Measurements from ENCODE around the gene TTLL11.

The TTLL11 gene

GRCh38 chr9:121997791-121998190 lies 95.3 kb downstream of the TTLL11 start:
- H3K14ac ChIP-seq (ENCODE audit: low read length): no peak overlapping the region
- H2BK5ac ChIP-seq (ENCODE audit: low read length): no peak overlapping the region
- no peak overlapping the region for H3K4me2 ChIP-seq (ENCODE audit: insufficient read depth, low read length, poor library complexity, severe bottlenecking)
- no CpG with 5 or more reads among the region's 7 CpGs for WGBS, 2 donors (ENCODE audit: extremely low coverage in 2 of 2, insufficient read length in 2 of 2, insufficient replicate concordance in 1 of 2)
- peaks cover 0 to 3% (median 2%) of the 10 kb centered on the region in 3 experiments for H3K27me3 ChIP-seq (ENCODE audit: control insufficient read depth in 3 of 3, insufficient read depth in 3 of 3, low read depth in 1 of 3, low read length in 3 of 3)
- H3K9ac ChIP-seq (ENCODE audit: low read depth, low read length, poor library complexity): no peak overlapping the region
- H3K27ac ChIP-seq (replicated peaks; ENCODE audit: low read length): no peak overlapping the region
- H3K4ac ChIP-seq (ENCODE audit: low read length): no peak overlapping the region
- no peak overlapping the region for H3K23ac ChIP-seq (ENCODE audit: low read depth, low read length, poor library complexity)
- H3K9me3 ChIP-seq (replicated peaks in 1 of 2; ENCODE audit: control insufficient read depth in 2 of 2, insufficient read depth in 1 of 2, low read depth in 1 of 2, low read length in 2 of 2): no peaks in the 10 kb centered on the region
- no peak for DNase-seq (ENCODE audit: low spot score)
- no peaks in the 10 kb centered on the region for H3K79me1 ChIP-seq (ENCODE audit: low read depth, low read length)
- H2AK5ac ChIP-seq (ENCODE audit: low read depth, low read length): no peak overlapping the region
- no peak overlapping the region for H4K91ac ChIP-seq (ENCODE audit: low read depth, low read length, poor library complexity)
- H2BK12ac ChIP-seq (ENCODE audit: low read length): no peak overlapping the region
- no peak overlapping the region for H2BK120ac ChIP-seq (ENCODE audit: low read depth, low read length)
- H2AFZ ChIP-seq (ENCODE audit: low read length): no peak overlapping the region
- H3K18ac ChIP-seq (ENCODE audit: low read length): peak overlapping the region; percentile 14
- H3K4me1 ChIP-seq (ENCODE audit: control insufficient read depth in 2 of 2, insufficient read depth in 1 of 2, low read depth in 1 of 2, low read length in 2 of 2): no peaks in the 10 kb centered on the region
- no peaks in the 10 kb centered on the region for H3K36me3 ChIP-seq (replicated peaks in 1 of 2; ENCODE audit: control insufficient read depth in 2 of 2, insufficient read depth in 2 of 2, low read length in 2 of 2)
- H2BK15ac ChIP-seq (ENCODE audit: low read length): no peak overlapping the region
- no peak overlapping the region for H3K4me3 ChIP-seq (ENCODE audit: low read length in 2 of 2)
- H4K8ac ChIP-seq (ENCODE audit: low read depth, low read length): no peak overlapping the region

GRCh38 chr9:121996783-121997182 lies 96.3 kb downstream of the TTLL11 start:
- no peak overlapping the region for H3K14ac ChIP-seq (ENCODE audit: low read length)
- no peak for DNase-seq (ENCODE audit: low spot score)
- H3K23ac ChIP-seq (ENCODE audit: low read depth, low read length, poor library complexity): no peak overlapping the region
- H3K9ac ChIP-seq (ENCODE audit: low read depth, low read length, poor library complexity): no peak overlapping the region
- no peaks in the 10 kb centered on the region for H3K9me3 ChIP-seq (replicated peaks in 1 of 2; ENCODE audit: control insufficient read depth in 2 of 2, insufficient read depth in 1 of 2, low read depth in 1 of 2, low read length in 2 of 2)
- H3K27me3 ChIP-seq (ENCODE audit: control insufficient read depth in 3 of 3, insufficient read depth in 3 of 3, low read depth in 1 of 3, low read length in 3 of 3): peaks cover 0 to 3% (median under 1%) of the 10 kb centered on the region in 3 experiments
- H3K4me3 ChIP-seq (ENCODE audit: low read length in 2 of 2): no peak overlapping the region
- H3K18ac ChIP-seq (ENCODE audit: low read length): no peak overlapping the region
- peak overlapping the region; percentile 18 for H2BK120ac ChIP-seq (ENCODE audit: low read depth, low read length)
- H3K4me2 ChIP-seq (ENCODE audit: insufficient read depth, low read length, poor library complexity, severe bottlenecking): no peak overlapping the region
- whole genome bisulfite sequencing, 2 donors (ENCODE audit: extremely low coverage in 2 of 2, insufficient read length in 2 of 2, insufficient replicate concordance in 1 of 2): no CpG with 5 or more reads among the region's 4 CpGs
- no peaks in the 10 kb centered on the region for H3K36me3 ChIP-seq (replicated peaks in 1 of 2; ENCODE audit: control insufficient read depth in 2 of 2, insufficient read depth in 2 of 2, low read length in 2 of 2)
- no peak overlapping the region for H3K4ac ChIP-seq (ENCODE audit: low read length)
- no peak overlapping the region for H4K91ac ChIP-seq (ENCODE audit: low read depth, low read length, poor library complexity)
- no peak overlapping the region for H2BK5ac ChIP-seq (ENCODE audit: low read length)
- no peaks in the 10 kb centered on the region for H3K79me1 ChIP-seq (ENCODE audit: low read depth, low read length)
- no peak overlapping the region for H2BK15ac ChIP-seq (ENCODE audit: low read length)
- no peak overlapping the region for H3K27ac ChIP-seq (replicated peaks; ENCODE audit: low read length)
- no peak overlapping the region for H2BK12ac ChIP-seq (ENCODE audit: low read length)
- no peaks in the 10 kb centered on the region for H3K4me1 ChIP-seq (ENCODE audit: control insufficient read depth in 2 of 2, insufficient read depth in 1 of 2, low read depth in 1 of 2, low read length in 2 of 2)
- H2AK5ac ChIP-seq (ENCODE audit: low read depth, low read length): peak overlapping the region; percentile 77
- H2AFZ ChIP-seq (ENCODE audit: low read length): no peak overlapping the region
- H4K8ac ChIP-seq (ENCODE audit: low read depth, low read length): no peak overlapping the region

- no peak overlapping the region for H3K9ac ChIP-seq (ENCODE audit: low read depth, low read length, poor library complexity)
- WGBS, 2 donors (ENCODE audit: extremely low coverage in 2 of 2, insufficient read length in 2 of 2, insufficient replicate concordance in 1 of 2): no CpG with 5 or more reads among the region's 5 CpGs
- no peaks in the 10 kb centered on the region for H3K4me1 ChIP-seq (ENCODE audit: control insufficient read depth in 2 of 2, insufficient read depth in 1 of 2, low read depth in 1 of 2, low read length in 2 of 2)
- H2BK5ac ChIP-seq (ENCODE audit: low read length): no peak overlapping the region
- no peak overlapping the region for H2BK120ac ChIP-seq (ENCODE audit: low read depth, low read length)
- no peak overlapping the region for H3K18ac ChIP-seq (ENCODE audit: low read length)
- no peaks in the 10 kb centered on the region for H3K36me3 ChIP-seq (replicated peaks in 1 of 2; ENCODE audit: control insufficient read depth in 2 of 2, insufficient read depth in 2 of 2, low read length in 2 of 2)
- peaks cover 0 to 3% (median 2%) of the 10 kb centered on the region in 3 experiments for H3K27me3 ChIP-seq (ENCODE audit: control insufficient read depth in 3 of 3, insufficient read depth in 3 of 3, low read depth in 1 of 3, low read length in 3 of 3)
- no peak overlapping the region for H2BK12ac ChIP-seq (ENCODE audit: low read length)
- H3K9me3 ChIP-seq (replicated peaks in 1 of 2; ENCODE audit: control insufficient read depth in 2 of 2, insufficient read depth in 1 of 2, low read depth in 1 of 2, low read length in 2 of 2): no peaks in the 10 kb centered on the region
- H3K79me1 ChIP-seq (ENCODE audit: low read depth, low read length): no peaks in the 10 kb centered on the region
- H2AK5ac ChIP-seq (ENCODE audit: low read depth, low read length): no peak overlapping the region
- no peak overlapping the region for H3K4me3 ChIP-seq (ENCODE audit: low read length in 2 of 2)
- no peak overlapping the region for H3K23ac ChIP-seq (ENCODE audit: low read depth, low read length, poor library complexity)
- H3K14ac ChIP-seq (ENCODE audit: low read length): no peak overlapping the region
- DNase-seq (ENCODE audit: low spot score): no peak
- H4K8ac ChIP-seq (ENCODE audit: low read depth, low read length): no peak overlapping the region
- H2BK15ac ChIP-seq (ENCODE audit: low read length): no peak overlapping the region
- H4K91ac ChIP-seq (ENCODE audit: low read depth, low read length, poor library complexity): no peak overlapping the region
- no peak overlapping the region for H3K4me2 ChIP-seq (ENCODE audit: insufficient read depth, low read length, poor library complexity, severe bottlenecking)
- no peak overlapping the region for H3K4ac ChIP-seq (ENCODE audit: low read length)
- H2AFZ ChIP-seq (ENCODE audit: low read length): no peak overlapping the region
- no peak overlapping the region for H3K27ac ChIP-seq (replicated peaks; ENCODE audit: low read length)
These were observed 97.1 kb downstream of the TTLL11 start for GRCh38 chr9:121995997-121996396.

- H4K8ac ChIP-seq (ENCODE audit: low read depth, low read length): no peak overlapping the region
- H4K91ac ChIP-seq (ENCODE audit: low read depth, low read length, poor library complexity): no peak overlapping the region
- no peak overlapping the region for H3K27ac ChIP-seq (replicated peaks; ENCODE audit: low read length)
- no peak overlapping the region for H3K18ac ChIP-seq (ENCODE audit: low read length)
- no peak overlapping the region for H2AK5ac ChIP-seq (ENCODE audit: low read depth, low read length)
- H3K27me3 ChIP-seq (ENCODE audit: control insufficient read depth in 3 of 3, insufficient read depth in 3 of 3, low read depth in 1 of 3, low read length in 3 of 3): peaks cover 0 to 3% (median 2%) of the 10 kb centered on the region in 3 experiments
- H3K79me1 ChIP-seq (ENCODE audit: low read depth, low read length): no peaks in the 10 kb centered on the region
- no peaks in the 10 kb centered on the region for H3K36me3 ChIP-seq (replicated peaks in 1 of 2; ENCODE audit: control insufficient read depth in 2 of 2, insufficient read depth in 2 of 2, low read length in 2 of 2)
- no peak overlapping the region for H3K9ac ChIP-seq (ENCODE audit: low read depth, low read length, poor library complexity)
- no peak overlapping the region for H3K4me2 ChIP-seq (ENCODE audit: insufficient read depth, low read length, poor library complexity, severe bottlenecking)
- H3K14ac ChIP-seq (ENCODE audit: low read length): no peak overlapping the region
- H3K9me3 ChIP-seq (replicated peaks in 1 of 2; ENCODE audit: control insufficient read depth in 2 of 2, insufficient read depth in 1 of 2, low read depth in 1 of 2, low read length in 2 of 2): no peaks in the 10 kb centered on the region
- no peak overlapping the region for H3K4me3 ChIP-seq (ENCODE audit: low read length in 2 of 2)
- H2BK15ac ChIP-seq (ENCODE audit: low read length): no peak overlapping the region
- no peak overlapping the region for H3K23ac ChIP-seq (ENCODE audit: low read depth, low read length, poor library complexity)
- WGBS, 2 donors (ENCODE audit: extremely low coverage in 2 of 2, insufficient read length in 2 of 2, insufficient replicate concordance in 1 of 2): no CpG with 5 or more reads among the region's 8 CpGs
- H2BK5ac ChIP-seq (ENCODE audit: low read length): no peak overlapping the region
- H3K4ac ChIP-seq (ENCODE audit: low read length): no peak overlapping the region
- no peak overlapping the region for H2AFZ ChIP-seq (ENCODE audit: low read length)
- H2BK12ac ChIP-seq (ENCODE audit: low read length): no peak overlapping the region
- no peak overlapping the region for H2BK120ac ChIP-seq (ENCODE audit: low read depth, low read length)
- H3K4me1 ChIP-seq (ENCODE audit: control insufficient read depth in 2 of 2, insufficient read depth in 1 of 2, low read depth in 1 of 2, low read length in 2 of 2): no peaks in the 10 kb centered on the region
- DNase-seq (ENCODE audit: low spot score): peak; percentile 70
These were observed 100.4 kb downstream of the TTLL11 start for GRCh38 chr9:121992571-121993212.
